GM23338 (cell line): Measurements from ENCODE around the gene LARGE1. TPM values are rescaled to one million over a fixed set of nuclear protein-coding genes. Genes with fewer than 3 reads are reported as not detected.

Experiments used
- ATAC-seq: fragments of 200-7000 bp; cut with Tn5 transposase; 3 replicates; pipeline ENCODE4 v1.9.1; 2020
- DNase-seq: peaks from one replicate; pipeline ENCODE4 v3.0.0-alpha.2; 2015; ENCODE audit warnings: low spot score
- H2AFZ ChIP-seq: fragments of 200-600 bp; sonication (generic); 2 replicates; pipeline ENCODE4 v1.8.0; 2016; ENCODE audit warnings: antibody characterized with exemption, mild to moderate bottlenecking, moderate library complexity
- H3F3A ChIP-seq: fragments of 200-600 bp; sonication (generic); replicated peaks from 2 replicates; pipeline ENCODE4 v1.8.0; 2017; ENCODE audit warnings: antibody characterized with exemption, mixed run types, low read depth
- H3K27ac ChIP-seq: fragments of 200-600 bp; sonication (generic); 2 replicates; pipeline ENCODE4 v1.6.1; 2016; ENCODE audit warnings: low read depth
- H3K27me3 ChIP-seq: fragments of 200-600 bp; sonication (generic); 2 replicates; pipeline ENCODE4 v1.8.0; 2016; ENCODE audit warnings: mild to moderate bottlenecking, mixed run types, moderate library complexity; ENCODE audit not compliant: insufficient read depth
- H3K36me3 ChIP-seq: fragments of 200-600 bp; sonication (generic); 2 replicates; pipeline ENCODE4 v1.8.0; 2016; ENCODE audit warnings: mild to moderate bottlenecking; ENCODE audit not compliant: insufficient read depth
- H3K4me1 ChIP-seq: fragments of 200-600 bp; sonication (generic); 2 replicates; pipeline ENCODE4 v1.8.0; 2016; ENCODE audit warnings: mild to moderate bottlenecking, moderate library complexity; ENCODE audit not compliant: insufficient read depth
- H3K4me2 ChIP-seq: fragments of 200-600 bp; sonication (generic); 2 replicates; pipeline ENCODE4 v1.7.1; 2017; ENCODE audit warnings: mixed run types
- H3K4me3 ChIP-seq: fragments of 200-600 bp; sonication (generic); 2 replicates; pipeline ENCODE4 v1.6.1; 2016; ENCODE audit warnings: mixed run types
- H3K79me2 ChIP-seq: fragments of 200-600 bp; sonication (generic); replicated peaks from 2 replicates; pipeline ENCODE4 v1.8.0; 2017; ENCODE audit warnings: mild to moderate bottlenecking; ENCODE audit not compliant: insufficient read depth
- H3K9me2 ChIP-seq: fragments of 200-600 bp; sonication (generic); 2 replicates; pipeline ENCODE4 v1.8.0; 2017; ENCODE audit not compliant: insufficient read depth
- H4K20me1 ChIP-seq: fragments of 200-600 bp; sonication (generic); replicated peaks from 2 replicates; pipeline ENCODE4 v1.8.0; 2017; ENCODE audit warnings: mild to moderate bottlenecking; ENCODE audit not compliant: insufficient read depth
- H3K27ac Mint-ChIP-seq: 2 replicates; pipeline ENCODE4 v1.8.0; 2020; ENCODE audit warnings: inconsistent platforms, mild to moderate bottlenecking, moderate library complexity, mixed read lengths
- H3K27me3 Mint-ChIP-seq: 3 replicates; pipeline ENCODE4 v1.8.0; 2022; ENCODE audit warnings: low read depth, mild to moderate bottlenecking, moderate library complexity, mixed read lengths, inconsistent platforms; ENCODE audit not compliant: insufficient read depth, poor library complexity
- H3K36me3 Mint-ChIP-seq: 3 replicates; pipeline ENCODE4 v1.8.0; 2021; ENCODE audit warnings: low read depth, mild to moderate bottlenecking, inconsistent platforms, moderate library complexity, mixed read lengths
- H3K4me1 Mint-ChIP-seq: 3 replicates; pipeline ENCODE4 v1.8.0; 2020; ENCODE audit warnings: mild to moderate bottlenecking, inconsistent platforms, mixed read lengths
- H3K4me3 Mint-ChIP-seq: 3 replicates; pipeline ENCODE4 v1.8.0; 2021; ENCODE audit warnings: moderate library complexity, mild to moderate bottlenecking, inconsistent platforms, mixed read lengths
- H3K9me3 Mint-ChIP-seq: 3 replicates; pipeline ENCODE4 v1.8.0; 2020; ENCODE audit warnings: moderate library complexity, mild to moderate bottlenecking, inconsistent platforms, mixed read lengths
- CREB1 ChIP-seq: fragments of 250-450 bp; sonication (Bioruptor Pico); IDR thresholded peaks from 2 replicates; pipeline ENCODE4 v1.5.0; 2020; ENCODE audit warnings: low read depth, mild to moderate bottlenecking, moderate library complexity
- EZH2 ChIP-seq: fragments of 200-600 bp; sonication (generic); IDR thresholded peaks from one replicate; pipeline ENCODE4 v1.8.0; 2017; ENCODE audit warnings: antibody characterized with exemption, mild to moderate bottlenecking, low read depth; ENCODE audit not compliant: unreplicated experiment
- EZH2phosphoT487 ChIP-seq: fragments of 200-600 bp; sonication (generic); IDR thresholded peaks from one replicate; pipeline ENCODE4 v1.8.1; 2018; ENCODE audit warnings: antibody characterized with exemption; ENCODE audit not compliant: unreplicated experiment
- JUNB ChIP-seq: IDR thresholded peaks from one replicate; pipeline ENCODE4 v1.6.1; 2016; ENCODE audit warnings: antibody characterized with exemption; ENCODE audit not compliant: unreplicated experiment
- NANOG ChIP-seq: IDR thresholded peaks from 2 replicates; pipeline ENCODE4 v1.6.1; 2016; ENCODE audit warnings: antibody characterized with exemption, borderline replicate concordance
- POLR2AphosphoS5 ChIP-seq: IDR thresholded peaks from 2 replicates; pipeline ENCODE4 v1.6.1; 2016; ENCODE audit warnings: antibody characterized with exemption, low read depth
- STAT1 ChIP-seq: IDR thresholded peaks from one replicate; pipeline ENCODE4 v1.6.1; 2016; ENCODE audit warnings: antibody characterized with exemption; ENCODE audit not compliant: unreplicated experiment
- ZNF114 ChIP-seq: fragments of 250-450 bp; sonication (Bioruptor Pico); IDR thresholded peaks from 2 replicates; pipeline ENCODE4 v1.5.0; 2020; ENCODE audit warnings: mild to moderate bottlenecking, moderate library complexity
- ZNF331 ChIP-seq: fragments of 250-450 bp; sonication (Bioruptor Pico); IDR thresholded peaks from 2 replicates; pipeline ENCODE4 v1.5.0; 2020; ENCODE audit warnings: low read depth, mild to moderate bottlenecking, moderate library complexity
- polyA plus RNA-seq: library from polyadenylated mRNA; unstranded; fragments of >200 nt; fragmentation: Nextera tagmentation; extraction: Ambion mirVana; gene quantifications from 2 replicates; pipeline ENCODE4 v1.2.1, GENCODE V29; 2016
- total RNA-seq: library from RNA; depleted of rRNA; stranded (reverse); fragments of >200 nt; shearing (Covaris generic); gene quantifications from 2 replicates; pipeline ENCODE4 v1.2.3, GENCODE V29; 2014
- TF ChIP-seq, protein P1 (sequence below), 2 experiments: fragments of 200-600 bp in 1 of 2; sonication (generic) in 1 of 2; conservative IDR thresholded peaks; 2 replicates each; pipeline versions ENCODE4 v1.5.1 to v1.6.1; 2016 to 2017; ENCODE audit warnings: antibody characterized with exemption in 2 of 2, low read depth in 2 of 2, mild to moderate bottlenecking in 2 of 2, moderate library complexity in 1 of 2
- TF ChIP-seq, protein P2 (sequence below): IDR thresholded peaks from 2 replicates; pipeline ENCODE4 v1.6.1; 2016; ENCODE audit warnings: antibody characterized with exemption
- TF ChIP-seq, protein P3 (sequence below): fragments of 250-450 bp; sonication (Bioruptor Pico); IDR thresholded peaks from 2 replicates; pipeline ENCODE4 v1.5.0; 2020; ENCODE audit warnings: mild to moderate bottlenecking, moderate library complexity
- TF ChIP-seq, protein P4 (sequence below): IDR thresholded peaks from one replicate; pipeline ENCODE4 v1.6.1; 2018; ENCODE audit warnings: antibody characterized with exemption; ENCODE audit not compliant: unreplicated experiment

Gene LARGE1
- total and polyA plus RNA-seq, 2 experiments from 2014 or later, result 12.8 to 75.6 TPM

DNA sequence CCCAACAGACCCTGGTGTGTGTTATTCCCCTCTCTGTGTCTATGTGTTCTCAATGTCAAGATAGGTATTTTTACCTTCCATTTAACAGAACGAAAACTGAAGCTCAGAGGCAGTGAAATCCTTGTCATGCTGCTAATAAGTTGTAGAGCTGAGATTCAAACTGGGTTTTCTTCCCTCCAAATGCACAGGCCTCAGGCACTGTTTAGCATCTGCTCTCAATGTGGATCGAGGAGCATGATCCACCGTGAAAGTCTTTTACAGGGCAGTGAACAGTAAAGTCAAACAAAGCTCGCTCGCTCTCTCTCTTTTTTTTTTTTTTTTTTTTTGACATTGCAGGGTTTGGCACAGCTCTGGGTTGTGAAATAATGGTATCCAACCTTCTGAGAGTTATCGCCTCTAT, 461.1 kb downstream of the LARGE1 start (continued):
- TF ChIP-seq, protein P1, sequence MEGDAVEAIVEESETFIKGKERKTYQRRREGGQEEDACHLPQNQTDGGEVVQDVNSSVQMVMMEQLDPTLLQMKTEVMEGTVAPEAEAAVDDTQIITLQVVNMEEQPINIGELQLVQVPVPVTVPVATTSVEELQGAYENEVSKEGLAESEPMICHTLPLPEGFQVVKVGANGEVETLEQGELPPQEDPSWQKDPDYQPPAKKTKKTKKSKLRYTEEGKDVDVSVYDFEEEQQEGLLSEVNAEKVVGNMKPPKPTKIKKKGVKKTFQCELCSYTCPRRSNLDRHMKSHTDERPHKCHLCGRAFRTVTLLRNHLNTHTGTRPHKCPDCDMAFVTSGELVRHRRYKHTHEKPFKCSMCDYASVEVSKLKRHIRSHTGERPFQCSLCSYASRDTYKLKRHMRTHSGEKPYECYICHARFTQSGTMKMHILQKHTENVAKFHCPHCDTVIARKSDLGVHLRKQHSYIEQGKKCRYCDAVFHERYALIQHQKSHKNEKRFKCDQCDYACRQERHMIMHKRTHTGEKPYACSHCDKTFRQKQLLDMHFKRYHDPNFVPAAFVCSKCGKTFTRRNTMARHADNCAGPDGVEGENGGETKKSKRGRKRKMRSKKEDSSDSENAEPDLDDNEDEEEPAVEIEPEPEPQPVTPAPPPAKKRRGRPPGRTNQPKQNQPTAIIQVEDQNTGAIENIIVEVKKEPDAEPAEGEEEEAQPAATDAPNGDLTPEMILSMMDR (conservative IDR thresholded peaks at IDR 0.05; ENCODE audit: low read depth in 2 of 2), result no peak

DNA sequence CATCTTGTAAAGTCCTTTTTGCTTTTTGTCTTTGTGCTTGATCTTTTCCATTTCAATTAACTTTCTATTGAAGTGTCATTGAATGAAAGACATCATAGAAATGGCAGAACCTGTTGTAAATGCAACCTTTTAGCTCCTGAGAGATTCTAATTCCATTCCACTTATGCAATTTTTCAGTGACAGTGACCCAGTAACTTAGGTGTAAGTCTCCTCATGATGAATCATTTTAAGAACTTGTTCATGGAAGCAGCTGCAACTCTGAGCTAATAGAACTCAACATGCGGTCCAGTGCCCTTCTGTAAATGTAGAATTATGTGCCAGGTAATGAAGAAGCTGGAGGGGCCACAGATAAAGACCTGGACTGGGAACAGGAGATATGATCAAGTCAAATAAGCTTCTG, 463.8 kb downstream of the LARGE1 start:
- no peaks in the 10 kb centered on the region for H3F3A ChIP-seq
- H3K36me3 Mint-ChIP-seq, result no peaks in the 10 kb centered on the region; the same call in 2 of the 3 replicates
- peaks cover 26% of the 10 kb centered on the region for H4K20me1 ChIP-seq
- no peak overlapping the region for H3K27ac ChIP-seq
- H3K9me3 Mint-ChIP-seq, result no peaks in the 10 kb centered on the region
- H3K27ac Mint-ChIP-seq, result no peak overlapping the region
- H2AFZ ChIP-seq, result no peak overlapping the region
- 0 out of 2 replicates have a peak, but pooled peaks cover 3% of the 10 kb centered on the region for H3K79me2 ChIP-seq
- H3K9me2 ChIP-seq, result no peaks in the 10 kb centered on the region
- no peak overlapping the region for H3K4me2 ChIP-seq
- no peaks in the 10 kb centered on the region for H3K36me3 ChIP-seq
- no peaks in the 10 kb centered on the region for H3K4me1 ChIP-seq
- no peak overlapping the region for H3K4me3 Mint-ChIP-seq
- peaks cover 5% of the 10 kb centered on the region for H3K27me3 Mint-ChIP-seq
- ATAC-seq, result no peak
- no peaks in the 10 kb centered on the region for H3K27me3 ChIP-seq
- no peak for DNase-seq
- H3K4me1 Mint-ChIP-seq, result peaks cover 3% of the 10 kb centered on the region; the same call in 2 of the 3 replicates
- no peak overlapping the region for H3K4me3 ChIP-seq
- TF ChIP-seq POLR2AphosphoS5 (no peak), STAT1 (no peak), JUNB (no peak), EZH2phosphoT487 (no peak), ZNF331 (CRISPR knock-in tag) (no peak), CREB1 (no peak), NANOG (no peak), ZNF114 (CRISPR knock-in tag) (no peak), EZH2 (no peak)
- TF ChIP-seq, protein P2, sequence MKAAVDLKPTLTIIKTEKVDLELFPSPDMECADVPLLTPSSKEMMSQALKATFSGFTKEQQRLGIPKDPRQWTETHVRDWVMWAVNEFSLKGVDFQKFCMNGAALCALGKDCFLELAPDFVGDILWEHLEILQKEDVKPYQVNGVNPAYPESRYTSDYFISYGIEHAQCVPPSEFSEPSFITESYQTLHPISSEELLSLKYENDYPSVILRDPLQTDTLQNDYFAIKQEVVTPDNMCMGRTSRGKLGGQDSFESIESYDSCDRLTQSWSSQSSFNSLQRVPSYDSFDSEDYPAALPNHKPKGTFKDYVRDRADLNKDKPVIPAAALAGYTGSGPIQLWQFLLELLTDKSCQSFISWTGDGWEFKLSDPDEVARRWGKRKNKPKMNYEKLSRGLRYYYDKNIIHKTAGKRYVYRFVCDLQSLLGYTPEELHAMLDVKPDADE, result no peak
- TF ChIP-seq, protein P3, sequence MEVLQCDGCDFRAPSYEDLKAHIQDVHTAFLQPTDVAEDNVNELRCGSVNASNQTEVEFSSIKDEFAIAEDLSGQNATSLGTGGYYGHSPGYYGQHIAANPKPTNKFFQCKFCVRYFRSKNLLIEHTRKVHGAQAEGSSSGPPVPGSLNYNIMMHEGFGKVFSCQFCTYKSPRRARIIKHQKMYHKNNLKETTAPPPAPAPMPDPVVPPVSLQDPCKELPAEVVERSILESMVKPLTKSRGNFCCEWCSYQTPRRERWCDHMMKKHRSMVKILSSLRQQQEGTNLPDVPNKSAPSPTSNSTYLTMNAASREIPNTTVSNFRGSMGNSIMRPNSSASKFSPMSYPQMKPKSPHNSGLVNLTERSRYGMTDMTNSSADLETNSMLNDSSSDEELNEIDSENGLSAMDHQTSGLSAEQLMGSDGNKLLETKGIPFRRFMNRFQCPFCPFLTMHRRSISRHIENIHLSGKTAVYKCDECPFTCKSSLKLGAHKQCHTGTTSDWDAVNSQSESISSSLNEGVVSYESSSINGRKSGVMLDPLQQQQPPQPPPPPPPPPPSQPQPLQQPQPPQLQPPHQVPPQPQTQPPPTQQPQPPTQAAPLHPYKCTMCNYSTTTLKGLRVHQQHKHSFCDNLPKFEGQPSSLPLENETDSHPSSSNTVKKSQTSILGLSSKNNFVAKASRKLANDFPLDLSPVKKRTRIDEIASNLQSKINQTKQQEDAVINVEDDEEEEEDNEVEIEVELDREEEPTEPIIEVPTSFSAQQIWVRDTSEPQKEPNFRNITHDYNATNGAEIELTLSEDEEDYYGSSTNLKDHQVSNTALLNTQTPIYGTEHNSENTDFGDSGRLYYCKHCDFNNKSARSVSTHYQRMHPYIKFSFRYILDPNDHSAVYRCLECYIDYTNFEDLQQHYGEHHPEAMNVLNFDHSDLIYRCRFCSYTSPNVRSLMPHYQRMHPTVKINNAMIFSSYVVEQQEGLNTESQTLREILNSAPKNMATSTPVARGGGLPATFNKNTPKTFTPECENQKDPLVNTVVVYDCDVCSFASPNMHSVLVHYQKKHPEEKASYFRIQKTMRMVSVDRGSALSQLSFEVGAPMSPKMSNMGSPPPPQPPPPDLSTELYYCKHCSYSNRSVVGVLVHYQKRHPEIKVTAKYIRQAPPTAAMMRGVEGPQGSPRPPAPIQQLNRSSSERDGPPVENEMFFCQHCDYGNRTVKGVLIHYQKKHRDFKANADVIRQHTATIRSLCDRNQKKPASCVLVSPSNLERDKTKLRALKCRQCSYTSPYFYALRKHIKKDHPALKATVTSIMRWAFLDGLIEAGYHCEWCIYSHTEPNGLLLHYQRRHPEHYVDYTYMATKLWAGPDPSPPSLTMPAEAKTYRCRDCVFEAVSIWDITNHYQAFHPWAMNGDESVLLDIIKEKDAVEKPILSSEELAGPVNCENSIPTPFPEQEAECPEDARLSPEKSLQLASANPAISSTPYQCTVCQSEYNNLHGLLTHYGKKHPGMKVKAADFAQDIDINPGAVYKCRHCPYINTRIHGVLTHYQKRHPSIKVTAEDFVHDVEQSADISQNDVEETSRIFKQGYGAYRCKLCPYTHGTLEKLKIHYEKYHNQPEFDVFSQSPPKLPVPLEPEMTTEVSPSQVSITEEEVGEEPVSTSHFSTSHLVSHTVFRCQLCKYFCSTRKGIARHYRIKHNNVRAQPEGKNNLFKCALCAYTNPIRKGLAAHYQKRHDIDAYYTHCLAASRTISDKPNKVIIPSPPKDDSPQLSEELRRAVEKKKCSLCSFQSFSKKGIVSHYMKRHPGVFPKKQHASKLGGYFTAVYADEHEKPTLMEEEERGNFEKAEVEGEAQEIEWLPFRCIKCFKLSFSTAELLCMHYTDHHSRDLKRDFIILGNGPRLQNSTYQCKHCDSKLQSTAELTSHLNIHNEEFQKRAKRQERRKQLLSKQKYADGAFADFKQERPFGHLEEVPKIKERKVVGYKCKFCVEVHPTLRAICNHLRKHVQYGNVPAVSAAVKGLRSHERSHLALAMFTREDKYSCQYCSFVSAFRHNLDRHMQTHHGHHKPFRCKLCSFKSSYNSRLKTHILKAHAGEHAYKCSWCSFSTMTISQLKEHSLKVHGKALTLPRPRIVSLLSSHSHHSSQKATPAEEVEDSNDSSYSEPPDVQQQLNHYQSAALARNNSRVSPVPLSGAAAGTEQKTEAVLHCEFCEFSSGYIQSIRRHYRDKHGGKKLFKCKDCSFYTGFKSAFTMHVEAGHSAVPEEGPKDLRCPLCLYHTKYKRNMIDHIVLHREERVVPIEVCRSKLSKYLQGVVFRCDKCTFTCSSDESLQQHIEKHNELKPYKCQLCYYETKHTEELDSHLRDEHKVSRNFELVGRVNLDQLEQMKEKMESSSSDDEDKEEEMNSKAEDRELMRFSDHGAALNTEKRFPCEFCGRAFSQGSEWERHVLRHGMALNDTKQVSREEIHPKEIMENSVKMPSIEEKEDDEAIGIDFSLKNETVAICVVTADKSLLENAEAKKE (CRISPR knock-in tag), result no peak
- TF ChIP-seq, protein P4, sequence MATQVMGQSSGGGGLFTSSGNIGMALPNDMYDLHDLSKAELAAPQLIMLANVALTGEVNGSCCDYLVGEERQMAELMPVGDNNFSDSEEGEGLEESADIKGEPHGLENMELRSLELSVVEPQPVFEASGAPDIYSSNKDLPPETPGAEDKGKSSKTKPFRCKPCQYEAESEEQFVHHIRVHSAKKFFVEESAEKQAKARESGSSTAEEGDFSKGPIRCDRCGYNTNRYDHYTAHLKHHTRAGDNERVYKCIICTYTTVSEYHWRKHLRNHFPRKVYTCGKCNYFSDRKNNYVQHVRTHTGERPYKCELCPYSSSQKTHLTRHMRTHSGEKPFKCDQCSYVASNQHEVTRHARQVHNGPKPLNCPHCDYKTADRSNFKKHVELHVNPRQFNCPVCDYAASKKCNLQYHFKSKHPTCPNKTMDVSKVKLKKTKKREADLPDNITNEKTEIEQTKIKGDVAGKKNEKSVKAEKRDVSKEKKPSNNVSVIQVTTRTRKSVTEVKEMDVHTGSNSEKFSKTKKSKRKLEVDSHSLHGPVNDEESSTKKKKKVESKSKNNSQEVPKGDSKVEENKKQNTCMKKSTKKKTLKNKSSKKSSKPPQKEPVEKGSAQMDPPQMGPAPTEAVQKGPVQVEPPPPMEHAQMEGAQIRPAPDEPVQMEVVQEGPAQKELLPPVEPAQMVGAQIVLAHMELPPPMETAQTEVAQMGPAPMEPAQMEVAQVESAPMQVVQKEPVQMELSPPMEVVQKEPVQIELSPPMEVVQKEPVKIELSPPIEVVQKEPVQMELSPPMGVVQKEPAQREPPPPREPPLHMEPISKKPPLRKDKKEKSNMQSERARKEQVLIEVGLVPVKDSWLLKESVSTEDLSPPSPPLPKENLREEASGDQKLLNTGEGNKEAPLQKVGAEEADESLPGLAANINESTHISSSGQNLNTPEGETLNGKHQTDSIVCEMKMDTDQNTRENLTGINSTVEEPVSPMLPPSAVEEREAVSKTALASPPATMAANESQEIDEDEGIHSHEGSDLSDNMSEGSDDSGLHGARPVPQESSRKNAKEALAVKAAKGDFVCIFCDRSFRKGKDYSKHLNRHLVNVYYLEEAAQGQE, result no peak
